ENCODE measurements around the gene CLEC2A.
"Not testable (repeated sequence)": the region's sequence is repeated elsewhere in the genome, so short reads cannot be mapped to it uniquely, and the experiment has no call there.

Gene CLEC2A, protein sequence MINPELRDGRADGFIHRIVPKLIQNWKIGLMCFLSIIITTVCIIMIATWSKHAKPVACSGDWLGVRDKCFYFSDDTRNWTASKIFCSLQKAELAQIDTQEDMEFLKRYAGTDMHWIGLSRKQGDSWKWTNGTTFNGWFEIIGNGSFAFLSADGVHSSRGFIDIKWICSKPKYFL

DNA sequence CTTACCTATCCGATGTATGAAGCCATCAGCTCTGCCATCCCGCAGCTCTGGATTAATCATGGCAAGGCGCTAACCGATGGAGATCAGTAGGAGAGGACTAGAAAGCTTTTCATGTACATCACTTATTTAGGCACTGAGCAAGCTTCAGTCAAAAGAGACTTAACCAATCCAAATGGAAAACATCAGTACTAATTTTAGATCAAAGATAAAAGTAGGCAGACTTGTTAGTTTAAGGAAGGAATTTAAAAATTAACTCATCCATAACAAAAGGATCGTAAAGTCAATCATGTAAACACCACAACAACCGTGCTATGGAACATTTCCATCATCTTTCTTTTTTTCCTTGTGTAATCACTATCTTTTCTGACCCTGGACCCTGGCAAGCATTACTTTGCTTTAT lies at the start of gene CLEC2A:
Gene CLEC2A, minus strand, starts transcription at position 101 of the 400 bp plus-strand sequence. Its CDS starts 41 bp downstream, at position 60.
- no peak for DNase-seq (ENCODE audit: low read depth)

DNA sequence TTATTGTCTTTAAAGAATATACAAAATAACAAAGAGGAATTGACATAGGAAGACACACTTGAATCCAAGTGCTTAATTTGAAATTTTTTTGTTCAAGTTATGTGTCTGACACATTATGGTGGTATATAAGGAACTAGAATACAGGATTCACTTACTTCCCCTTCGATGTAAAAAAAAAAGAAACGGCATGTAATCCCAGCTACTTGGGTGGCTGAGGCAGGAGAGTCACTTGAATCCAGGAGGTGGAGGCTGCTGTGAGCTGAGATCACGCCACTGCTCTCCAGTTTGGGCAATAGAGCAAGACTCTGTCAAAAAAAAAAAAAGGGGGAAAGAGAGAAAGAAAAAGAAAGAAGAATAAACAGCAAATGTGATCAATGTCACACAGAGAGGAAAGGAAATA lies 48.0 kb upstream of the CLEC2A start:
- no peak for DNase-seq (ENCODE audit: low read depth)

DNA sequence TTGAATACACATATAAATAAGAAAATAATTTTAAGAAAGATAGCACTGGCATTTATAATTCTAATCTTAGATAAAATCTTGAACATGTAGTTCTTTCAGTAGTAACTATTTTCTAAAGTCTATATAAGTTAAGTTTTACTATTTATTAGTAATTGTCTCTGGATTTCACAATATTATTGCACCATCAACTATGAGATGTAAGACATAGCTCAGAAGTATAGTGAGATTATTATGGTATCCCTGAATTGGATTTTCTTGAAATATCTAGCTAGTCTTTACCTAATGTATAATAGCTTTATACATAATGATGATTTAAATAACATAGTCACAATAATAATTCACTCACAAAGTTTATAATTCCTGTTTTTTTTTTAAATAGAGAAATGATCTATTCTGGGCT lies 45.7 kb upstream of the CLEC2A start:
- no peak for DNase-seq (ENCODE audit: low read depth)

DNA sequence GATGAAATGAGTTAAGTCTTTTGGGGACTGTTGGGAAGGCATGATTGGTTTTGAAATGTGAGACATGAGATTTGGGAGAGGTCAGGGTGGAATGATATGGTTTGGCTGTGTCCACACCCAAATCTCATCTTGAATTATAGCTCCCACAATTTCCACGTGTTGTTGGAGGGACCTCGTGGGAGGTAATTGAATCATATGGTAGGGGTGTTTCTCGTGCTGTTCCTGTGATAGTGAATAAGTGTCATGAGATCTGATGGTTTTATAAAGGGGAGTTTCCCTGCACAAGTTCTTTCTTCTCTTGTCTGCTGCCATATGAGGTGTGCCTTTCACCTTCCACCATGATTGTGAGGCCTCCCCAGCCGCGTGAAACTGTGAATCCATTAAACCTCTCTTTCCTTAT lies 44.5 kb upstream of the CLEC2A start:
- not testable (repeated sequence) for DNase-seq (ENCODE audit: low read depth)

DNA sequence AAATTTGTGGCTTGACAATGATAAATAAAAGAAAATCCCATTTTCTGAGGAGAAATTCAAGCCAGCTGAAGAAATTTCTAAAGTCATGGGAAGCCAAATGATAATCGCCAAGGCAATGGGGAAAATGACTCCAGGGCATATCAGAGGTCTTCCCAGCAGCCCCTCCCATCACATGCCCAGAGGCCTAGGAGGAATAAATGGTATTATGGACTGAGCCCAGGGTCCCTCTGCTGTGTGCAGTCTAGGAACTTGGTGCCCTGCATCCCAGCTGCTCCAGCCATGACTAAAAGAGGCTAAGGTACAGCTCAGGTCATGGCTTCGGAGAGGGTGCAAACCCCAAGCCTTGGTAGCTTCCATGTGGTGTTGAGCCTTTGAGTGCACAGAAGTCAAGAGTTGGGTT lies 43.4 kb upstream of the CLEC2A start:
- DNase-seq (ENCODE audit: low read depth) = no peak

DNA sequence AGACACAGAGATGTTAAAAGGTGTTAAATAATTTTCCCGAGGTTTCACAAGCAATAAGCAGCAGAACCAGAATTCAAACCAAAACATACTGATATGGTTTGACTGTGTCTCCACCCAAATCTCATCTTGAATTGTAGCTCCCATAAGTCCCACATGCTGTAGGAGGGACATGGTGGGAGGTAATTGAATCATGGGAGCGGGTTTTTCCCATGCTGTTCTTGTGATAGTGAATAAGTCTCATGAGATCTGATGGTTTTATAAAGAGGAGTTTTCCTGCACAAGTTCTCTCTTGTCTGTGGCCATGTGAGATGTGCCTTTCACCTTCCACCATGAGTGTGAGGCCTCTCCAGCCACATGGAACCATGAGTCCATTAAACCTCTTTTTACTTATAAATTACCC lies 42.6 kb upstream of the CLEC2A start:
- DNase-seq (ENCODE audit: low read depth) = not testable (repeated sequence)

DNA sequence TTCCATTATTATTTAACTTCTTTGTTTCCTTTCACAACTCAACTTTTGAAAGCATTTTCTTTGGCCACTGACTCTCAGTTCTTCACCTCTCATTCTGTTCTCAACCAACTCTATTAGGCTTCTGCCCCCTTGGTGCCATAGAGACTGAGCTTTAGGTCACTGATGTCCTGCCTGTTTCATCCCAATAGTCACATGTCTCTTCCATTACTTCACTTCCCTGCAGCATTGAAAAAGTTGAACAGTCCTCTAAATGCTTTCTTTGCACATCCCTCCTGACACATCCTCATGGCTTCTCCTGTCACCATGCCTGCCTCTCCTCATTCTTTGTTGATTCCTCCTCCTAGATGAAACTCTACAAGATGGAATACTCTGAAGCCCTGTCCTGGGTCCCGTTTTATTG lies 41.8 kb upstream of the CLEC2A start:
- DNase-seq (ENCODE audit: low read depth) = no peak

DNA sequence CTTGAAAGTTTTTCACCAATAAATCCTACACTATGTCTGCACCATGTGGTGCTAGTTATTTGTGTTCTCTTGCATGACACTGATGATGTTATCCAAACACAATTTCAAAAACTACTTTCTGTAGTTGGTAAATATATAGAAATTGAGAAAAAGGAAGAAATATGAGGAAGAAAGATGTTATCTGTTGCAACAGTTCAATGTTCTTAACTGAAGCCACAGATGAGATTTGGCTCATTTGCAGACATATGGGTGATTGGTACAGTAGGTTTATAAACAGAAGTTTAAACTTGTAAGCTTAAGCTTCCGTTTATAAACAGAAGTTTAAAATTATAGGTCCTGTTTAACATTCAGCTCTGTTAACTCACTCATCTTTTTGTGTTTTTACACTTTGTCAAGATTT lies 39.0 kb upstream of the CLEC2A start, which contains the start of gene CLEC12A:
Gene CLEC12A, plus strand, starts transcription at position 229 of the 400 bp plus-strand sequence. CDS start 188 bp downstream, outside the sequence.
- DNase-seq (ENCODE audit: low read depth) = no peak

DNA sequence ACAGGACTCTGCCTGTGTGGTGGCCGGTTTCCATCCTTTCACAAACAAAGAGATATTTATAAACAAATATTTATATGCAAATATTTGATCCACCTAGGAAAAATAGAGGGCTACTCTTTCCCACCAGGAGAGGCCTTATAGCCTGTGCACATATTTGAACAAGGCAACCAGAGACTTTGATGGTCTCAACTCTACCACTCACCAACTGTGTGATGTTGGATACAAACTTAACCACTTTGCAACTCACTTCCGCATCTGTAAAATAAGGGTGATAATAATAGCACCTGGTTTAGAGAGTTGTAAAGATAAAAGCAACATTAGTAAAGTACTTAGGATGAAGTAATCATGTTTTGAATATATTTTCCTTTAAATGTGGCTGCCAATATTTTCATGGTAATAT lies 37.5 kb upstream of the CLEC2A start:
- no peak for DNase-seq (ENCODE audit: low read depth)

DNA sequence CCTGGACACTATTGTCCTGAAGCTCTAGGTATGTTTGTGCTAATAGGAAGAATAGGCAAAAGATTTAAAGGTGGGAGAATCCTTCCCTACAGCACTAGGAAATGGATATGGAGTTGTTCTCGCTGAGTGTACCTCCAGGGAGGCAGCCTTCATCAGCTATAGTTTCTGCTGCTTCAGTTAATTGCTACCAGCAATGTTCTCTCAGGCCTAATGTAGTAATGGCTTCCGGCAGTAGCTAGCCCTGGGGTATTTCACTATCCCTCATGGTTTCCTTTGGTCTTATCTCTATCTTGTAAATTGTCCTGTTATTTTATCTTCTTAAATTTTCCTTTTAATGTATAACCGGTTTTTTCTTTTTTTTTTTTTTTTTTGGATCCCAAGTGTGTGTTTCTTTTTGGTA lies 29.7 kb upstream of the CLEC2A start:
- no peak for DNase-seq (ENCODE audit: low read depth)

DNA sequence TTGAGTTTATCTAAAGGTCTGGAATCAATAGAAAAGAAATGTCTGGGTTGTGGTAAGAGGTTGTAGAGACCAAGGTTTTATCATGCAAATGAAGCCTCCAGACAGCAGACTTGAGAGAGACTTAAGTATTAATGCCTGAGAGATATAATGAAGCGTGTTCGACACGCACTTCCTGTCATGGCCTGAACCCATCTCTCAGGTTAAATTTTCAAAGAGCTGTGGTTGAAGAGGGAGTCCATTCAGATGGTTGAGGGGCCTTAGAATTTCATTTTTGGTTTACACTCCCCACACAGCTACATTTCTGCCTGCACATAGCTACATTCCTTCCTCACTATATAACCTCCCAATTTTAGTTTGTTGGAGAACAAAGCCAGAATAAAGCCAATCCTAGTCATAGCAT lies 28.9 kb upstream of the CLEC2A start:
- DNase-seq (ENCODE audit: low read depth) = no peak

DNA sequence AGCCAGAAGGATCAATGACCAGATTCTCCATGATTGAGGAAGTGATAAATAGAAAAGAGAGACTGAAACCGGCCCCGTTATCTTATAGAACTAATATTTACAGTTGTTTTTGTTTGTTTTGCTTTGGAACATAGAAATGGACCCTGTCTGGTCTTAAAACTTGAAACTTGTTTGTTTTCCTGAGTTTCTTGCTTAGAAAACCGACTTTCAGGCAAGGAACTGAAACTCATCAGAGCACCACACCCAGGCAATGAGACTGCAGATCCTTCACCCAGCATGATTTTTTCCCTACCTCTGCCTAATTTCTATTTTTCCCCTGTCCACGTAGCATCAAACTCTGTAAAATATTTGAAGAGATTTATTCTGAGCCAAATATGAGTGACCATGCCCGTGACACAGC lies 28.4 kb upstream of the CLEC2A start:
- DNase-seq (ENCODE audit: low read depth) = no peak

DNA sequence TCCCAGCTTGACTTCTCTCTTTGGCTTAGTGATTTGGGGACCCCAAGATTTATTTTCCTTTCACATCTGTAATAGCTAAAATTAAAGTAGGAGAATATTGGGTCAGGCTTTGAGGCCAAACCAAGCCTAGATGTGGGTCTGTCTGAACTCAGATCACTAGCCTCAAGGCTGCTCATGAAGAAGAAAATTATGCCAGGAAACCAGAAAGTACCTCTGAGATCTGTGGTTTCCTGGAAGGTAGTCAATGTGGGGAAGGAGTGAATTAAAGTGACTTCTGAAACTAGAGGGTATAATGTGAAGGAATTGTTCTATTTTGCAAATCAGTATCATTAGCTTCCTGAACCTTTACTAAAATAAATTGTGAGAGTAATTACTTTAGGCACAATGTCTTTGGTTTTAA lies 25.7 kb upstream of the CLEC2A start:
- no peak for DNase-seq (ENCODE audit: low read depth)

DNA sequence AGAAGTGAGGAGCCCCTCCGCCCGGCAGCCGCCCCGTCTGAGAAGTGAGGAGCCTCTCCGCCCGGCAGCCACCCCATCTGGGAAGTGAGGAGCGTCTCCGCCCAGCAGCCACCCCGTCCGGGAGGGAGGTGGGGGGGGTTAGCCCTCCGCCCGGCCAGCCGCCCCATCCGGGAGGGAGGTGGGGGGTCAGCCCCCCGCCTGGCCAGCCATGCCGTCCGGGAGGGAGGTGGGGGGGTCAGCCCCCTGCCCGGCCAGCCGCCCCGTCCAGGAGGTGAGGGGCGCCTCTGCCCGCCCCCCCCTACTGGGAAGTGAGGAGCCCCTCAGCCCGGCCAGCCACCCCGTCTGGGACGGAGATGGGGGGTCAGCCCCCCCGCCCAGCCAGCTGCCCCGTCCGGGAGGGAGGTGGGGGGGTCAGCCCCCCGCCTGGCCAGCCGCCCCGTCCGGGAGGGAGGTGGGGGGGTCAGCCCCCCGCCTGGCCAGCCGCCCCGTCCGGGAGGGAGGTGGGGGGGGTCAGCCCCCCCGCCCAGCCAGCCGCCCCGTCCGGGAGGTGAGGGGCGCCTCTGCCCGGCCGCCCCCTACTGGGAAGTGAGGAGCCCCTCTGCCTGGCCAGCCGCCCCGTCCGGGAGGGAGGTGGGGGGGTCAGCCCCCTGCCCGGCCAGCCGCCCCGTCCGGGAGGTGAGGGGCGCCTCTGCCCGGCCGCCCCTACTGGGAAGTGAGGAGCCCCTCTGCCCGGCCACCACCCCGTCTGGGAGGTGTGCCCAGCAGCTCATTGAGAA lies 21.0 kb upstream of the CLEC2A start:
- not testable (repeated sequence) for DNase-seq (ENCODE audit: low read depth)

DNA sequence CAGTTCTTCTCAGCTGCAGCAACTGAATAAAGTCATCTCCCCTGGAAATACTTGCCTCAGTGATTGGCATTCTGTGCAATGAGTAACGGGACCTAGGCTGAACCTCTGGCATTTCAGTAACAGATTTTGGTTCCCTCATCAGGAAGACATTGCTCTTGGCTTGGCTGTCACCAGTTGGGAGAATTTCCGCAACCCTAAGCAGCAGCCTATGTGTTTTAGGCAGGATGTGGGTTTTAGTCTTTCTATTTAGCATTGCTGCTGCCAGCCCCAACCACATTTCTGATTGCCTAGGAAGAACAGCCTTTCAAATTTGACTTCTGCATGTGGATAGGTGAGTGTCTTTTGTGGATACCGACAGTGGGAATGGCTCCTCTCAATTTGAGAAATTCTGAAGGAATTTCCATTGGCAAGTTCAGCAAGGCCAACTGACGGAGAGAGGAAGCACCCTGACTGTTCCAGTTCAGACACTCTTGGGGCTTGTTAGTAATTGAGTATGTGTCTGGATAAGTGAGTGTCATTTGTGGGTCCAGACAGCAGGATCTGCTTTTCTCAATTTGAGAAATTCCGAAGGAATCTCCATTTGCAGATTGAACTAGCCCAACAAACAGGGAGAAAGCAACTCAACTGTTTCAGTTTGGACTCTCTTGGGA lies 19.0 kb upstream of the CLEC2A start:
- no peak for DNase-seq (ENCODE audit: low read depth)

DNA sequence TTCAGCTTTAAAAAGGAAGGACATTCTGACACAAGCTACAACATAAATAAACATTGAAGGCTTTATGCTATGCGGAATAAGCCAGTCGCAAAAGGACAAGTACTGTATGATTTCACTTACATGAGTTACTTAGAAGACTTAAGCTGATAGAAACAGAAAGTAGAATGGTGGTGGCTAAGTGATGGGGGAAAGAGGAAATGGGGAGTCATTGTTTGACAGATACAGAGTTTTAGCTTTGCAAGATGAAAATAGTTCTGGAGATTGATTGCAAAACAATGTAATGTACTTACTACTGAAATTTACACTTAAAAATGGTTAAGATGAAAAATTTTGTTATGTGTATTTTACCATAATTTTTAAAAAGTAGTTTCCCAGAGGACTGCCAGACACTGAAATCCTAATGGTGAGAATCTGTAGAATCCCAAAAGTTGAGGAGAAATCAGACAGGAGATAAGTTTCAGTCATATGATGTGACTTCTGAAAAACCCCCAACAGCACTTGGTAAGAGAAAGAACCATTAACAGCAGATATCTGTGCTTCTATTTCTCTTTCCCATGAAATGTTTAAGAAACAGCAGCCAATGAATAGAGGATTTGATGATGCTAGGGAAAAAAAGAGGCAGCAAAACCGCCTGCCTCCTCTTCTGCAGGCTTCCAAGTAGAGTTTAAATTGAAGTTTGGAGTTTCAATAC lies 16.6 kb upstream of the CLEC2A start:
- DNase-seq (ENCODE audit: low read depth) = no peak

DNA sequence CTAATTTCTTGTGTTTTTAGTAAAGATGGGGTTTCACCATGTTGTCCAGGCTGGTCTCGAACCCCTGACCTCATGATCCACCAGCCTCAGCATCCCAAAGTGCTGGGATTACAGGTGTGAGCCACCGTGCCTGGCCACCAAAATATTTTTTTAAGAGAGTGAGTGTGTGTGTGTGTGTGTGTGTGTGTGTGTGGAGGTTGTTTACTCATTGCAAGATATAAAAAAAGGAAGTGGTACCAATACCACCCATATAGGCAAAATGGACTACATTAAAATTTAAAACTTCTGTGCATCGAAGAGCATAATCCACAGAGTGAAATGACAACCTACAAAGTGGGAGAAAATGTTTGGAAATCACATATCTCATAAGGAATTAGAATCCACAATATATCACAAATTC lies 15.5 kb upstream of the CLEC2A start:
- DNase-seq (ENCODE audit: low read depth) = no peak

DNA sequence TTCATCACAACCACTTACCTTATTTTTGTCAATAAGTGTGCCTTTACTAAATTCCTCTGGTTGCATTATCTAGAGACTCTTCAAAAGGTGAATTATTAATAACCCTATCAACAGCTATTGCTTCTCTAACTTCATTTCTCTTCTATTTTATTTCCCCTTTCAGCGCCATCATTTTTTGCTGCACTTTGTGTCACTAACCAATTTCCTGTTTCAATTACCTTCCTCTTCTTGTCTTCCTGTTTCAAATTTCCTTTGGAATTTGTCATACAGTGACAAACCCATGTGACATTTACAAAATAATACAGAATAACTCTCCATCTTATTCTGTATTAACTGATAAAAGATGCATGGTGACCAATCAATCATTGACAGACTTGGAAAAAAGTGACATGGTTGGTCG lies 12.2 kb upstream of the CLEC2A start:
- no peak for DNase-seq (ENCODE audit: low read depth)

DNA sequence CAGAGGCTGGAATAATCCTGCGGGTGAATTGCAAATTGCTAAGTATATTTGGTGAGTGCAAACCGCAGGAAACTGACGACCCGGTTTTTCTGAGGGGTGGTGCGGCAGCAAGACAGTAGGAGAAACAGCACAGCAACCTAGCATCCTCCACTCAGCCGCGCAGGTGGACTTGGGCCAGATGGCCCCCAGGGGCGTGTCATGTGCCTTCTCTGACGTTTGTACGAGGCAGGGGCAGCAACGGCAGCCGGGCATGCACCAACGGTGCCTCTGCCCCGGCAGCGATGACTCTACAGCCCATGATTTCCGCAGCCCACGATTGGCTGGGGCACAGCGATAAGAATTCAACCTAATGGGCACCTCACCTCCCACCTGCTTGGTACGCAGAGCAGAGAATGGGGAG lies 11.1 kb upstream of the CLEC2A start:
- DNase-seq (ENCODE audit: low read depth) = no peak

DNA sequence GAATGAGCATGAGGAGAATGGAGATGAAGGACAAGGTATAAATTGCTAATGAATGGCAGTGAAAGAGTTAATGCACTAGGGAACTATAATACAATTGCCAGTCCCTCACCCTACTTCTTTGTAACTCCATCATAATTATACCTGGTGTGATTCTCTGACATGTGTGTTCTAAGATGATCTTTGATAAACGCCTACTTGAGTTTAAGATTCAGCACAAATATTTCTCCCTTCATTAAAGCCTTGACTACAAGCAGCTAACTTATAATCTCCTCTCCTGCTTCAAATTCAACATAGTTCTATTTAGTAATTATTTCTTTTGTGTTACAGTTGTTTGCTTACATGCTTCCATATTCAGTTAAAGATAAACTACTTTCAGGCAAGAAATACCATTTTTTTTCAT lies 9.7 kb upstream of the CLEC2A start:
- no peak for DNase-seq (ENCODE audit: low read depth)

DNA sequence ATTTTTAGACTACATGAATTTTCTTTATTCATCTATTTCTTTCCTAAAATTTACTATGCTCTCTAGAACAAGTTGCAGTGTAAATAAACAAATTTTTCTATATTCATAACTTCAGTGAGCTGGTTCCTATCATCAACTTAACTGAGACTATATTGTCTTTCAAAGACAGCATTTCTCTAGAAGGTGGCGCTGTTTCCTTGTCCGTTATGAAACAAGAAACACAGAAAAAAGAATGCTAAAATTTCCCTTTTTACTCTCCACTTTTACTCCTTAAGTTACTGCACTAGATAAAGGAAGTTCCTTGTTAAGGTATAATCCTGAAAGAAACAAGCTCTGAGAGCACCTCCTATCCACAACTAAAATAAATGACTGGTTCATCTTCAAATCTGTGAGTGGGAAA lies 8.2 kb upstream of the CLEC2A start:
- no peak for DNase-seq (ENCODE audit: low read depth)

DNA sequence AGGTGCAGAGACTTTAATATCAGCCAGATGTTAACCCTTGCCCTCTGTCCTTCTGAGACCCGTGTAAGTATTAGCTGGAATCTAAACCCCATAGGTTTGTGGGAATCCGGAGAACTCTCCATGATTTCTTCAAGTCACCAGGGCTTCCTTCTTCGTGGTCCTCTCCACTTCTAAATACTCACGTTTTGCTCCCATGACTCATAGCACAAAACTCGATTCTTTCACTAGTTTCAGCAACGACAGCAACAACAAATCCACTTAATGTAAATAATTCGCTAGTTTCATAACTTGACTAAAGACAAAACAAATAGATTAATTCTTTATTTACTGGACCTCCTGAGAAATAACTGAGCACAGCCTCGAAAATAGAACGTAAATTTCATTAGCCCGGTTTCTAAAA lies 4.4 kb upstream of the CLEC2A start:
- DNase-seq (ENCODE audit: low read depth) = no peak

DNA sequence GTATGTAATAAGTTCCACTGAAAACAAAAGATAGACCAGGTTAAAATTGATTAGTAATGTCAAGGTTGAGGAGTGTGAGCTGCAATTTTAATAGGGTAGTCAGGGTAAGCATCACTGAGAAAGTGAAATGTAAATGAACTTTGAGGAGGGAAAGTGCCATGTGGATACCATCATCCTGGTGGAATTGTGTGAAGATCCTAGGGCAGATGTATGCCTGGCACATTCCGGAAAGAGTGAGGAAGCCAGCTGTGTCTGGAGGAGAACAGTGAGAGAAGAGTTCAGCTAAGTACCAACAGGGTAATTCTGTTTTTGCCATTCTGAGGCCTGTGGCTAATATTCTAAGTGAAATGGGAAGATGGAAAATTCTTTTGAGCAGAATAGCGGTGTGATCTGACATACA lies 2.9 kb upstream of the CLEC2A start:
- DNase-seq (ENCODE audit: low read depth) = no peak

Data from non-pigmented ciliary epithelial cell (primary cell).